Activated CD4-positive, CD25-positive, alpha-beta regulatory T cell (primary cell): ENCODE measurements around the gene FZD1.
"Not testable (repeated sequence)": the region's sequence is repeated elsewhere in the genome, so short reads cannot be mapped to it uniquely, and the experiment has no call there.

Experiments
- DNase-seq, 4 experiments: peaks; one replicate each; lab custom pipeline; 2025; lab: John Stamatoyannopoulos, UW

The FZD1 gene

GRCh38 chr7:91297939-91298338 lies 33.7 kb downstream of the FZD1 start:
- DNase-seq: no peak

- no peak for DNase-seq
These were observed 35.9 kb downstream of the FZD1 start for GRCh38 chr7:91299952-91300775.

GRCh38 chr7:91302794-91303193 lies 38.6 kb downstream of the FZD1 start:
- DNase-seq: no peak

- DNase-seq: no peak
These were observed 42.0 kb downstream of the FZD1 start for GRCh38 chr7:91306266-91306665.

GRCh38 chr7:91307467-91307866 lies 43.2 kb downstream of the FZD1 start:
- no peak for DNase-seq

- not testable (repeated sequence) for DNase-seq
These were observed 44.0 kb downstream of the FZD1 start for GRCh38 chr7:91308191-91308590.

- DNase-seq: no peak
These were observed 46.7 kb downstream of the FZD1 start for GRCh38 chr7:91310830-91311460.

GRCh38 chr7:91311839-91312238 lies 47.6 kb downstream of the FZD1 start:
- no peak for DNase-seq

- DNase-seq: no peak
These were observed 48.9 kb downstream of the FZD1 start for GRCh38 chr7:91313113-91313512.

GRCh38 chr7:91314591-91315323 lies 50.5 kb downstream of the FZD1 start:
- DNase-seq: no peak

GRCh38 chr7:91316426-91316825 lies 52.2 kb downstream of the FZD1 start:
- no peak for DNase-seq

GRCh38 chr7:91319351-91319750 lies 55.1 kb downstream of the FZD1 start:
- DNase-seq: no peak

- DNase-seq: no peak
These were observed 56.3 kb downstream of the FZD1 start for GRCh38 chr7:91320366-91321078.
